ENCODE results near the gene CMTM8.

DNA sequence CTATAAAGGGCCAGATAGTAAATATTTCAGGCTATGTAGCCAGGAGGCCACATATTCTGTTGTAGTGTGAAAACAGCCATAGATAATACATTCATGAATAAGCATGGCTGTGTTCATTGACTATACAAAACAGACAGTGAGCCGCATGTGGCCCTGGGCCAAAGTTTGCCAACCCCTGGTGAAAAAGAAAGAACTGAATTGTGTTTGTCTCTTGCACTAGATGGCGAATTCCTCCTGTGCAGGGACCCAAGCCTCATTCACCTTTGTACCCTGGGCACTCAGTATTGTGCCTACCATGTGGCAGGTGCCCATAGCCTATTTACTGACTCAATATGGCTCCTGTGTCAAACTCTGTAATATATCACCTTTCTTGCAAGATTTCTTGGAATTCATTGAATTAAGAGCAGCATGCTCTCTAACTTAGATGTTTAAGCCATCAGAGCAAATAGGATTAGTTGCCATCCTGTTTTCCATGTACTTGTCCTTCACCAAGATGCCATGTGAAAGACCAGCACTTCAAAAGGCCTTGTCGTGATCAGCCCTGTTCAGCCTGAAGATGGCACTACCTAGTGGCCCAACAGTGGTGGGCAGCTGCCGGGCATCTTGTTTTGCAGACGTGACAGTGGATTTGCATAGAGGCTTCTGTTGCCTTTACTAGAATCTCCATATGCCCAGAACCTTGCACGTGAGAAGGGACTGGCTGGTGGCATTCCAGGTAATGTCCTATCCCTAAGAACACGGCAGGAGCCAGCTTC, 102.3 kb downstream of the CMTM8 start:
- TF ChIP-seq, protein P1, sequence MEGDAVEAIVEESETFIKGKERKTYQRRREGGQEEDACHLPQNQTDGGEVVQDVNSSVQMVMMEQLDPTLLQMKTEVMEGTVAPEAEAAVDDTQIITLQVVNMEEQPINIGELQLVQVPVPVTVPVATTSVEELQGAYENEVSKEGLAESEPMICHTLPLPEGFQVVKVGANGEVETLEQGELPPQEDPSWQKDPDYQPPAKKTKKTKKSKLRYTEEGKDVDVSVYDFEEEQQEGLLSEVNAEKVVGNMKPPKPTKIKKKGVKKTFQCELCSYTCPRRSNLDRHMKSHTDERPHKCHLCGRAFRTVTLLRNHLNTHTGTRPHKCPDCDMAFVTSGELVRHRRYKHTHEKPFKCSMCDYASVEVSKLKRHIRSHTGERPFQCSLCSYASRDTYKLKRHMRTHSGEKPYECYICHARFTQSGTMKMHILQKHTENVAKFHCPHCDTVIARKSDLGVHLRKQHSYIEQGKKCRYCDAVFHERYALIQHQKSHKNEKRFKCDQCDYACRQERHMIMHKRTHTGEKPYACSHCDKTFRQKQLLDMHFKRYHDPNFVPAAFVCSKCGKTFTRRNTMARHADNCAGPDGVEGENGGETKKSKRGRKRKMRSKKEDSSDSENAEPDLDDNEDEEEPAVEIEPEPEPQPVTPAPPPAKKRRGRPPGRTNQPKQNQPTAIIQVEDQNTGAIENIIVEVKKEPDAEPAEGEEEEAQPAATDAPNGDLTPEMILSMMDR (IDR thresholded peaks at IDR 0.05), result no peak
- no peak for TF ChIP-seq CHD2 (IDR thresholded peaks at IDR 0.05; ENCODE audit: low read length, partially characterized antibody)
- no peak for TF ChIP-seq EHMT2 (IDR thresholded peaks at IDR 0.05; ENCODE audit: low read depth)
- TF ChIP-seq RNF2 (IDR thresholded peaks at IDR 0.05; ENCODE audit: borderline replicate concordance, low read depth), result no peak
- TF ChIP-seq ESRRA (IDR thresholded peaks at IDR 0.05; ENCODE audit: borderline replicate concordance, low read length), result no peak

Data from A549 (cell line).